ENCODE measurements around the gene SSB. TPM values are rescaled to one million over a fixed set of nuclear protein-coding genes. Genes with fewer than 3 reads are reported as not detected.

SSB gene
- total RNA-seq, 1 donor from 2014 or later, result 296 TPM

DNA sequence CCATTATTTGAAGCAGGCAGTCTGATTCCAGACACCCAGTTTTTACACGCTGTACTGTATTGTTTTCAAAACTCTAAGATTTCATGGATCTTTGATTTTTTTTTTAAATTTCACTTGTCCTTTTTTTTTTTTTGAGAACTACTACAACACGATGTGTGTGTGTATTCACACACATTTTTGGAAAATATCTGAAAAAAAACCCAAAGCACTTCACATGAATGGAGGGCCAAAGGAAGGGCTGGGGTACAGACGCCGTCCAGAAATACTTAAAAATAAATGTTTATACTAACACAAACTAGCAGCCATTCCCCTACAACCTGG, 314 bp upstream of the SSB start:
- no peak for TF ChIP-seq CTCF (IDR thresholded peaks at IDR 0.05)
- Histone ChIP-seq H4K20me1 (ENCODE audit: low read depth) (peaks cover 33% of the 10 kb centered on the region), H3K4me2 (peak overlapping the region; percentile 83), H3K79me2 (ENCODE audit: low read depth) (peaks cover 45% of the 10 kb centered on the region), H3K9me3 (ENCODE audit: low read depth) (no peaks in the 10 kb centered on the region), H3K27ac (no peak overlapping the region), H3F3A (ENCODE audit: low read depth) (peaks cover 6% of the 10 kb centered on the region), H3K4me3 (peak overlapping the region; percentile 59), H3K27me3 (no peaks in the 10 kb centered on the region), H2AFZ (replicated peaks) (peak overlapping the region; percentile 27), H3K4me1 (peaks cover 5% of the 10 kb centered on the region), H3K9ac (no peak overlapping the region), H3K36me3 (peaks cover 8% of the 10 kb centered on the region)
- Mint-ChIP-seq H3K27ac (peak overlapping the region; percentile 85), H3K36me3 (peaks cover 18% of the 10 kb centered on the region), H3K27me3 (ENCODE audit: insufficient read depth, low read depth) (peaks cover 2% of the 10 kb centered on the region), H3K4me3 (peak overlapping the region; percentile 90), H3K9me3 (no peaks in the 10 kb centered on the region), H3K4me1 (peaks cover 14% of the 10 kb centered on the region)
- no peak for DNase-seq (ENCODE audit: low spot score)

DNA sequence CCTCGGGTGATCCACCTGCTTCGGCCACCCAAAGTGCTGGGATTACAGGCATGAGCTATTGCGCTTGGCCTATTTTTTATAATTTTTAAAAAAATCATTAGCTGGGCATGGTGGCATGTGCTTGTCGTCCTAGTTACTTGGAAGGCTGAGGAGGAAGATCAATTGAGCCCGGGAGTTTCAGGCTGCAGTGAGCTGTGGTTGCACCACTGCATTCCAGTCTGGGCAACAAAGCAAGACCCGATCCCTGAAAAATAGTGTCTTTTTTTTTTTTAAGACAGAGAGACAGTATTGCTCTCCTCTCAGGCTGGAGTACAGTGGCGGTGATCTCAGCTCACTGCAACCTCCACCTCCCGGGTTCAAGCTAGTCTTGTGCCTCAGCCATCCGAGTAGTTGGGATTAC, 4.8 kb downstream of the SSB start:
- Mint-ChIP-seq H3K4me3 (no peak overlapping the region), H3K36me3 (peaks cover 27% of the 10 kb centered on the region), H3K27me3 (ENCODE audit: insufficient read depth, low read depth) (no peaks in the 10 kb centered on the region), H3K4me1 (peaks cover 13% of the 10 kb centered on the region), H3K27ac (no peak overlapping the region), H3K9me3 (no peaks in the 10 kb centered on the region)
- Histone ChIP-seq H3F3A (ENCODE audit: low read depth) (peaks cover 14% of the 10 kb centered on the region), H3K27me3 (no peaks in the 10 kb centered on the region), H2AFZ (replicated peaks) (no peak overlapping the region), H3K4me2 (no peak overlapping the region), H3K4me3 (no peak overlapping the region), H3K9ac (no peak overlapping the region), H3K4me1 (peaks cover 5% of the 10 kb centered on the region), H3K9me3 (ENCODE audit: low read depth) (no peaks in the 10 kb centered on the region), H3K79me2 (ENCODE audit: low read depth) (peaks cover 58% of the 10 kb centered on the region), H3K27ac (peak overlapping the region; percentile 5), H4K20me1 (ENCODE audit: low read depth) (peaks cover 47% of the 10 kb centered on the region), H3K36me3 (peaks cover 33% of the 10 kb centered on the region)
- no peak for DNase-seq (ENCODE audit: low spot score)
- TF ChIP-seq EZH2phosphoT487 (IDR thresholded peaks at IDR 0.05), result no peak
- no peak for TF ChIP-seq CTCF (IDR thresholded peaks at IDR 0.05)
- no peak for TF ChIP-seq EZH2 (IDR thresholded peaks at IDR 0.05)

DNA sequence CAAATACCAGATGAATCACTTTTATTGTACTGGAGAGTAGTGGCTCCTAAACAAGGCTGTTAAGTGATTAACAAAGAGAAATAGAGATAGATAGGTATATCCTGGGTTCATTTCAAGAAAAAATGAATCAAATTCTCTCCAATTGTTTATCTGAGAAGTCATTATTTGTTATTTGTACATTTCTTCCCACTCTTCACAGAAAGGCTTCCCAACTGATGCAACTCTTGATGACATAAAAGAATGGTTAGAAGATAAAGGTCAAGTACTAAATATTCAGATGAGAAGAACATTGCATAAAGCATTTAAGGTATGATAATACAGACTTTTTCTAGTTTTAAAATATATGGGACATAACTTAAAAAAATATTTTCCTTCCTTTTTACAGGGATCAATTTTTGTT, 7.9 kb downstream of the SSB start:
- no peak overlapping the region for H2AFZ ChIP-seq (replicated peaks)
- peaks cover 31% of the 10 kb centered on the region for H3K79me2 ChIP-seq (ENCODE audit: low read depth)
- peaks cover 15% of the 10 kb centered on the region for H3K4me1 ChIP-seq
- Mint-ChIP-seq H3K36me3 (peaks cover 38% of the 10 kb centered on the region), H3K4me1 (peaks cover 2% of the 10 kb centered on the region), H3K27ac (no peak overlapping the region), H3K27me3 (ENCODE audit: insufficient read depth, low read depth) (no peaks in the 10 kb centered on the region), H3K4me3 (no peak overlapping the region), H3K9me3 (no peaks in the 10 kb centered on the region)
- H3K9me3 ChIP-seq (ENCODE audit: low read depth), result no peaks in the 10 kb centered on the region
- peaks cover 32% of the 10 kb centered on the region for H4K20me1 ChIP-seq (ENCODE audit: low read depth)
- H3K4me3 ChIP-seq, result no peak overlapping the region
- no peak overlapping the region for H3K9ac ChIP-seq
- no peak overlapping the region for H3K4me2 ChIP-seq
- H3K36me3 ChIP-seq, result peaks cover 62% of the 10 kb centered on the region
- no peak for DNase-seq (ENCODE audit: low spot score)
- no peak overlapping the region for H3K27ac ChIP-seq
- no peak for TF ChIP-seq EZH2 (IDR thresholded peaks at IDR 0.05)
- TF ChIP-seq EZH2phosphoT487 (IDR thresholded peaks at IDR 0.05), result no peak
- no peak for TF ChIP-seq CTCF (IDR thresholded peaks at IDR 0.05)
- H3K27me3 ChIP-seq, result no peaks in the 10 kb centered on the region
- peaks cover 28% of the 10 kb centered on the region for H3F3A ChIP-seq (ENCODE audit: low read depth)

DNA sequence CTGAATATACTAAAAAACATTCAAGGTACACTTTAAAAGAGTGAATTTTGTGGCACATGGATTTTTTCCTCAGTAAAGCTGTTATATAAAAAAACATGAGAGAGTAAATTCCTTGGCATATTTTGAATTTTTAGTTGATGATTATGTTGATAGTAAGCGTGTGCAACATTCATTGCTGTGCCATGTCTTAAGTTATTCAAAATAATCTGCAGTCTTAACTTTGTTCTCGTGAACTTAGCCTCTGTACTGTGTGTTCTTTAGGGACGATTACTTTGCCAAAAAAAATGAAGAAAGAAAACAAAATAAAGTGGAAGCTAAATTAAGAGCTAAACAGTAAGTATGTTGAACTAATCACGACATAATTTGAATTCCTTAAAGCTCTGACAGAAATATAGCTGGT, 9.6 kb downstream of the SSB start:
- H3K27me3 ChIP-seq, result no peaks in the 10 kb centered on the region
- no peak overlapping the region for H3K9ac ChIP-seq

More for the DNA sequence above, 9.6 kb downstream of the SSB start:
- Mint-ChIP-seq H3K4me3 (no peak overlapping the region), H3K36me3 (peaks cover 35% of the 10 kb centered on the region), H3K9me3 (no peaks in the 10 kb centered on the region), H3K4me1 (no peaks in the 10 kb centered on the region), H3K27me3 (ENCODE audit: insufficient read depth, low read depth) (no peaks in the 10 kb centered on the region), H3K27ac (no peak overlapping the region)
- H3K4me3 ChIP-seq, result no peak overlapping the region
- H3K27ac ChIP-seq, result peak overlapping the region; percentile 48
- peaks cover 11% of the 10 kb centered on the region for H3K4me1 ChIP-seq
- H3K36me3 ChIP-seq, result peaks cover 66% of the 10 kb centered on the region
- H3K4me2 ChIP-seq, result no peak overlapping the region
- DNase-seq (ENCODE audit: low spot score), result no peak
- TF ChIP-seq CTCF (IDR thresholded peaks at IDR 0.05) (no peak), EZH2phosphoT487 (IDR thresholded peaks at IDR 0.05) (no peak), EZH2 (IDR thresholded peaks at IDR 0.05) (no peak)
- peaks cover 42% of the 10 kb centered on the region for H3F3A ChIP-seq (ENCODE audit: low read depth)
- H3K79me2 ChIP-seq (ENCODE audit: low read depth), result peaks cover 15% of the 10 kb centered on the region
- H4K20me1 ChIP-seq (ENCODE audit: low read depth), result peaks cover 16% of the 10 kb centered on the region
- H2AFZ ChIP-seq (replicated peaks), result no peak overlapping the region
- no peaks in the 10 kb centered on the region for H3K9me3 ChIP-seq (ENCODE audit: low read depth)
